Measurements from ENCODE around the gene PFN2.
"Not testable (repeated sequence)": the region's sequence is repeated elsewhere in the genome, so short reads cannot be mapped to it uniquely, and the experiment has no call there.

PFN2 gene

GRCh38 chr3:149949181-149949580 lies 21.5 kb downstream of the PFN2 start:
- Histone ChIP-seq H3K79me2 (ENCODE audit: control insufficient read depth, insufficient read depth, low read length, unreplicated experiment) (no peaks in the 10 kb centered on the region), H2AFZ (ENCODE audit: low read length, unreplicated experiment) (no peak overlapping the region), H3K4me3 (ENCODE audit: low read depth, low read length) (no peak overlapping the region), H3K27ac (ENCODE audit: low read depth, low read length) (no peak overlapping the region), H3K36me3 (ENCODE audit: insufficient read depth, low read length) (peaks cover 24% of the 10 kb centered on the region), H3K27me3 (ENCODE audit: insufficient read depth, low read length) (no peaks in the 10 kb centered on the region), H3K4me1 (ENCODE audit: control insufficient read depth, insufficient read depth, low read length, unreplicated experiment) (no peaks in the 10 kb centered on the region)

- Histone ChIP-seq H2AFZ (ENCODE audit: low read length, unreplicated experiment) (no peak overlapping the region), H3K79me2 (ENCODE audit: control insufficient read depth, insufficient read depth, low read length, unreplicated experiment) (no peaks in the 10 kb centered on the region), H3K36me3 (ENCODE audit: insufficient read depth, low read length) (peaks cover 34% of the 10 kb centered on the region), H3K4me1 (ENCODE audit: control insufficient read depth, insufficient read depth, low read length, unreplicated experiment) (peaks cover 4% of the 10 kb centered on the region), H3K27me3 (ENCODE audit: insufficient read depth, low read length) (no peaks in the 10 kb centered on the region), H3K27ac (ENCODE audit: low read depth, low read length) (no peak overlapping the region), H3K4me3 (ENCODE audit: low read depth, low read length) (no peak overlapping the region)
Measured at GRCh38 chr3:149947231-149947630, 23.5 kb downstream of the PFN2 start.

- H3K27me3 ChIP-seq (ENCODE audit: insufficient read depth, low read length); H3K79me2 ChIP-seq (ENCODE audit: control insufficient read depth, insufficient read depth, low read length, unreplicated experiment); H3K27ac ChIP-seq (ENCODE audit: low read depth, low read length); H2AFZ ChIP-seq (ENCODE audit: low read length, unreplicated experiment); H3K4me3 ChIP-seq (ENCODE audit: low read depth, low read length): not testable (repeated sequence)
- peaks cover 19% of the 10 kb centered on the region for H3K36me3 ChIP-seq (ENCODE audit: insufficient read depth, low read length)
- peaks cover 18% of the 10 kb centered on the region for H3K4me1 ChIP-seq (ENCODE audit: control insufficient read depth, insufficient read depth, low read length, unreplicated experiment)
Measured at GRCh38 chr3:149943966-149944365, 26.7 kb downstream of the PFN2 start.

- Histone ChIP-seq H3K27ac (ENCODE audit: low read depth, low read length) (no peak overlapping the region), H3K27me3 (ENCODE audit: insufficient read depth, low read length) (no peaks in the 10 kb centered on the region), H3K36me3 (ENCODE audit: insufficient read depth, low read length) (peaks cover 19% of the 10 kb centered on the region), H2AFZ (ENCODE audit: low read length, unreplicated experiment) (no peak overlapping the region), H3K4me1 (ENCODE audit: control insufficient read depth, insufficient read depth, low read length, unreplicated experiment) (peaks cover 21% of the 10 kb centered on the region), H3K4me3 (ENCODE audit: low read depth, low read length) (no peak overlapping the region), H3K79me2 (ENCODE audit: control insufficient read depth, insufficient read depth, low read length, unreplicated experiment) (peaks cover 4% of the 10 kb centered on the region)
Measured at GRCh38 chr3:149942409-149942808, 28.3 kb downstream of the PFN2 start.

- Histone ChIP-seq H3K27me3 (ENCODE audit: insufficient read depth, low read length) (no peaks in the 10 kb centered on the region), H3K4me3 (ENCODE audit: low read depth, low read length) (no peak overlapping the region), H3K27ac (ENCODE audit: low read depth, low read length) (no peak overlapping the region), H2AFZ (ENCODE audit: low read length, unreplicated experiment) (no peak overlapping the region), H3K79me2 (ENCODE audit: control insufficient read depth, insufficient read depth, low read length, unreplicated experiment) (peaks cover 4% of the 10 kb centered on the region), H3K36me3 (ENCODE audit: insufficient read depth, low read length) (peaks cover 17% of the 10 kb centered on the region), H3K4me1 (ENCODE audit: control insufficient read depth, insufficient read depth, low read length, unreplicated experiment) (peaks cover 26% of the 10 kb centered on the region)
Measured at GRCh38 chr3:149941946-149942345, 28.7 kb downstream of the PFN2 start.

- H3K27me3 ChIP-seq (ENCODE audit: insufficient read depth, low read length) = no peaks in the 10 kb centered on the region
- H2AFZ ChIP-seq (ENCODE audit: low read length, unreplicated experiment) = no peak overlapping the region
- H3K79me2 ChIP-seq (ENCODE audit: control insufficient read depth, insufficient read depth, low read length, unreplicated experiment) = peaks cover 4% of the 10 kb centered on the region
- H3K4me3 ChIP-seq (ENCODE audit: low read depth, low read length) = no peak overlapping the region
- no peak overlapping the region for H3K27ac ChIP-seq (ENCODE audit: low read depth, low read length)
- peaks cover 10% of the 10 kb centered on the region for H3K36me3 ChIP-seq (ENCODE audit: insufficient read depth, low read length)
- H3K4me1 ChIP-seq (ENCODE audit: control insufficient read depth, insufficient read depth, low read length, unreplicated experiment) = peaks cover 26% of the 10 kb centered on the region
Measured at GRCh38 chr3:149941186-149941585, 29.5 kb downstream of the PFN2 start.

- H3K27ac ChIP-seq (ENCODE audit: low read depth, low read length); H3K36me3 ChIP-seq (ENCODE audit: insufficient read depth, low read length); H3K27me3 ChIP-seq (ENCODE audit: insufficient read depth, low read length); H3K4me3 ChIP-seq (ENCODE audit: low read depth, low read length); H2AFZ ChIP-seq (ENCODE audit: low read length, unreplicated experiment); H3K79me2 ChIP-seq (ENCODE audit: control insufficient read depth, insufficient read depth, low read length, unreplicated experiment): not testable (repeated sequence)
- peaks cover 35% of the 10 kb centered on the region for H3K4me1 ChIP-seq (ENCODE audit: control insufficient read depth, insufficient read depth, low read length, unreplicated experiment)
Measured at GRCh38 chr3:149938392-149939055, 32.2 kb downstream of the PFN2 start.

GRCh38 chr3:149936812-149937230 lies 33.9 kb downstream of the PFN2 start:
- Histone ChIP-seq H3K79me2 (ENCODE audit: control insufficient read depth, insufficient read depth, low read length, unreplicated experiment) (peaks cover 4% of the 10 kb centered on the region), H2AFZ (ENCODE audit: low read length, unreplicated experiment) (no peak overlapping the region), H3K27me3 (ENCODE audit: insufficient read depth, low read length) (no peaks in the 10 kb centered on the region), H3K4me1 (ENCODE audit: control insufficient read depth, insufficient read depth, low read length, unreplicated experiment) (peaks cover 27% of the 10 kb centered on the region), H3K27ac (ENCODE audit: low read depth, low read length) (no peak overlapping the region), H3K4me3 (ENCODE audit: low read depth, low read length) (peak overlapping the region; percentile 56), H3K36me3 (ENCODE audit: insufficient read depth, low read length) (peaks cover 5% of the 10 kb centered on the region; the same call in 1 of the 2 replicates)

- H3K79me2 ChIP-seq (ENCODE audit: control insufficient read depth, insufficient read depth, low read length, unreplicated experiment) = peaks cover 4% of the 10 kb centered on the region
- H3K4me3 ChIP-seq (ENCODE audit: low read depth, low read length) = no peak overlapping the region
- H2AFZ ChIP-seq (ENCODE audit: low read length, unreplicated experiment) = no peak overlapping the region
- peaks cover 5% of the 10 kb centered on the region; the same call in 1 of the 2 replicates for H3K36me3 ChIP-seq (ENCODE audit: insufficient read depth, low read length)
- H3K27ac ChIP-seq (ENCODE audit: low read depth, low read length) = no peak overlapping the region
- H3K4me1 ChIP-seq (ENCODE audit: control insufficient read depth, insufficient read depth, low read length, unreplicated experiment) = peaks cover 21% of the 10 kb centered on the region
- no peaks in the 10 kb centered on the region for H3K27me3 ChIP-seq (ENCODE audit: insufficient read depth, low read length)
Measured at GRCh38 chr3:149934524-149934923, 36.2 kb downstream of the PFN2 start.

GRCh38 chr3:149933858-149934257 lies 36.8 kb downstream of the PFN2 start:
- Histone ChIP-seq H3K27me3 (ENCODE audit: insufficient read depth, low read length) (no peaks in the 10 kb centered on the region), H3K4me1 (ENCODE audit: control insufficient read depth, insufficient read depth, low read length, unreplicated experiment) (peaks cover 15% of the 10 kb centered on the region), H2AFZ (ENCODE audit: low read length, unreplicated experiment) (no peak overlapping the region), H3K79me2 (ENCODE audit: control insufficient read depth, insufficient read depth, low read length, unreplicated experiment) (peaks cover under 1% of the 10 kb centered on the region), H3K4me3 (ENCODE audit: low read depth, low read length) (no peak overlapping the region), H3K27ac (ENCODE audit: low read depth, low read length) (no peak overlapping the region), H3K36me3 (ENCODE audit: insufficient read depth, low read length) (peaks cover 5% of the 10 kb centered on the region; the same call in 1 of the 2 replicates)

- Histone ChIP-seq H3K4me3 (ENCODE audit: low read depth, low read length) (no peak overlapping the region), H3K4me1 (ENCODE audit: control insufficient read depth, insufficient read depth, low read length, unreplicated experiment) (peaks cover 15% of the 10 kb centered on the region), H3K27ac (ENCODE audit: low read depth, low read length) (no peak overlapping the region), H3K27me3 (ENCODE audit: insufficient read depth, low read length) (no peaks in the 10 kb centered on the region), H3K36me3 (ENCODE audit: insufficient read depth, low read length) (peaks cover 5% of the 10 kb centered on the region; the same call in 1 of the 2 replicates), H3K79me2 (ENCODE audit: control insufficient read depth, insufficient read depth, low read length, unreplicated experiment) (no peaks in the 10 kb centered on the region), H2AFZ (ENCODE audit: low read length, unreplicated experiment) (no peak overlapping the region)
Measured at GRCh38 chr3:149933008-149933407, 37.7 kb downstream of the PFN2 start.
